Activated T-cell treated with anti-CD3 and anti-CD28 coated beads for 24 hours (primary cell): ENCODE results near the gene TNFRSF9.
"Not testable (repeated sequence)": the region's sequence is repeated elsewhere in the genome, so short reads cannot be mapped to it uniquely, and the experiment has no call there.

Source experiments
- DNase-seq: peaks from one replicate; pipeline ENCODE4 v3.0.0-alpha.2; 2020; ENCODE audit warnings: low read depth

TNFRSF9 gene

DNA sequence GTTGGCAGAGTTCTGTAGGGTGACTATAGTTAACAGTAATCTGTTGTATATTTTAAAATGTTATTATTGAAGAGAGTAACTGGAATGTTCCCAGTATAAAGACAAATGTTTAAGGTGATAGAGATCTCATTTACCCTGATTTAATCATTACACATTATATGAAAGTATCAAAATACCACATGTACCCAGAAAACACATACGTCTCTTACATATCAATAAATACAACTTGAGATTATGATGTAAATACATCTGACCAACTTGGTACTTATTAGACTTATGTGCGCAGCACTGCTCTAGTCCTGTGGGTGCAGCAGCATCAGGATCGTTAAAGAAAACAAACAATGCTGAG, 20.2 kb upstream of the TNFRSF9 start:
- DNase-seq: no peak

DNA sequence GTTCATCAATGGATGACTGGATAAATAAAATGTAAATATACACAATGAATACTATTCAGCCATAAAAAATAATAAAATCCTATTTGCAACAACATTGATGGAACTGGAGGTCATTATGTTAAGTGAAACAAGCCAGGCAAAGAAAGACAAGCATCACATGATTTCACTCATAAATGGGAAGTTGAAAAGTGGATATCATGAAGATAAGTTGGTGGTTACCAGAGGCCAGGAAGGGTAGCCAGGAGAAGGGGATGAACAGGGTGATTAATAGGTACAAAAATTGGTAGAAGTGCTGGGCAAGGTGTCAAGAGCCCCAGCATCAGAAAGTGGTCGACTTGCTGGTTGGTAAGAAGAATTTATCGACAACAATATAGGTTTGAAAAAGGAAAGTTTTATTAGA, 19.5 kb upstream of the TNFRSF9 start:
- DNase-seq: no peak

DNA sequence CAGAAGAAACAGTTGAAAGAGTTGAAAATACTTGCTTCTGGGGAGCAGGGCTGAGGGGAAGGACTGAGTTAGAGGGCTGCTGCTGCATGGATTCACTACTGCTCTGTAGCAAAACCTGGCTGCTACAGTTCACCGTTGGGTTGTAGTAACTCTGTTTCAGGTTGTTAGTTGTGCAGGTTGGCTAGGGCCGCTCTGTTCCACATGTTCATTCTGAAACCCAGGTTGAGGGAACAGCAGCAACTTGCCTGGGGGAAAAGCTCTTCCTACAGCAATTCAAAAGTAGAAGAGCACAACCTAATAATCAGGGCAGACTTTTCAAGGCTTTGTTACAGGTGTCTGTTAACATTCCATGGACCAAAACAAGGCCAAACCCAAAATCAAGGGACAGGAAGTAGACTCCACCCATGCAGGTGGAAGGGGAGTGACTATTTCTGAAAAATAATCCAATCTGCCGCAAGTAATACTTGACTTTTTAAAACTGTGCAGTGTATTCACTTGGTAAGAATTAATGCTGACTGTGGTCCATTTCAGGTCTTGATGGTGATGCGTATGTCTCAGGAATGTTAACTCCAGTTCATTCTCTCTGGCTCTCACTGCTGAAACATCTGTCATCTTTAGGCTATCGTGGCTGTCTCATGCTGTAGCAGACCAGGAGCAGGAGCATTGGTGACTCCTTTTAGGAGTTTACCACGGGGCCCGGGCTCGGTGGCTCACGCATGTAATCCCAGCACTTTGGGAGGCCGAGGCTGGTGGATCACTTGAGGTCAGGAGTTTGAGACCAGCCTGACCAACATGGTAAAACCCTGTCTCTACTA, 15.8 kb upstream of the TNFRSF9 start:
- no peak for DNase-seq

DNA sequence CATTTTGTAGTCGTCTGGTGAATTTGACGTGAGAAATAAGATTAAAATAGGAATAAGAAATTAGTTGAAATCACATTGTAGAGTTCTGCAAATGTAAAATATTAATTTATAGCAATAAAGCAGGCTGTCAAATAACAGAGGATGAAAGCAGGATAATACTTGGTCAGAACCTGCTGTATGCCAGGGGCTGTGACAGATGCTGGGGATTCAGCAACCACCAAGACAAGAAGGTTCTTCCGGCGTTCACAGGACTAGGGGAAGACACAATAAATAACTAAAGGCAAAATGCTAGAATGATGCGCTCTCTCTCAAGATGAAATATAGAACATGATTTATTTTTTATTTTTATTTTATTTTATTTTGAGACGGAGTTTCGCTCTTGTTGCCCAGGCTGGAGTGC, 14.0 kb upstream of the TNFRSF9 start:
- no peak for DNase-seq

DNA sequence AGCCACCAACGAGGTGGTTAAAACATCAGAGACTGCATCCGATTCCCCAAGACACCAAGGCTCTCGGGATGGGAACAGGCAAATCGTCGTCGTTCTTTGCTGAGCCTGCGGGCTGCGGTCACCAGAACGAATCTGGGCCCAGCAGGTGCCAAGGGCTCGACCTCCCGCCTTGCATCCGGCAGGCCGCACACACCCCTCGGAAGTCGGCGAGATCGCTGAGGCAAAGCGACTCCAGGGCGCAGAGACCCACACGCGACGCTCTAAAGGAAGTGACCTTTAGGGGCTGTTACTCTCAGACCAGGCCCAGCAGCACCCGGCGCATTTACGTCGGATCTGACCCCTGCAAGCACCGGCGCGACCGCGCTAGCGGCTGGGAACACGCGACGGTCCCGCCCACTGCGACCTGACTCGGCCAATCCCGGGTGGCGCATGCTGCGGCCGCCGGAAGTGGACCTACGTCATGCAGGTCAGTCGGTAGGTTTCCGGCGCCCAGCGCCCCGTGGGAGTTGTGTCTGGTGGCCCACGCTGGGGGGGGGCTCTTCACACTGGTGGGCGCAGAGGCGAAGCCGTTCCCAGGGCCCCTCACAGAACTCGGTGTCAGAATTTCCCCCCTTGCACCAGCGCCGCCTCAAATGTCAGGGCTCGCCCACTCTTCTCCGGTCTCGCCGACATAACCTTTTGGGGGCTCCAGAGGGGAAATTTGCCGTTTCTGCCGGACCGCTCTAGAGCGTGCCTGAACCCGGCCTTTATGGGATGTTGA, 13.4 kb upstream of the TNFRSF9 start:
- peak; percentile 83 for DNase-seq

DNA sequence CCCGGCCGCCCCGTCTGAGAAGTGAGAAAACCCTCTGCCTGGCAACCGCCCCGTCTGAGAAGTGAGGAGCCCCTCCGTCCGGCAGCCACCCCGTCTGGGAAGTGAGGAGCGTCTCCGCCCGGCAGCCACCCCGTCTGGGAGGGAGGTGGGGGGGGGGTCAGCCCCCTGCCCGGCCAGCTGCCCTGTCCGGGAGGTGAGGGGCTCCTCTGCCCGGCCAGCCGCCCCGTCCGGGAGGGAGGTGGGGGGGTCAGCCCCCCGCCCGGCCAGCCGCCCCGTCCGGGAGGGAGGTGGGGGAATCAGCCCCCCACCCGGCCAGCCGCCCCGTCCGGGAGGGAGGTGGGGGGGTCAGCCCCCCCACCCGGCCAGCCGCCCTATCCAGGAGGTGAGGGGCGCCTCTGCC, 12.2 kb upstream of the TNFRSF9 start:
- DNase-seq: not testable (repeated sequence)

DNA sequence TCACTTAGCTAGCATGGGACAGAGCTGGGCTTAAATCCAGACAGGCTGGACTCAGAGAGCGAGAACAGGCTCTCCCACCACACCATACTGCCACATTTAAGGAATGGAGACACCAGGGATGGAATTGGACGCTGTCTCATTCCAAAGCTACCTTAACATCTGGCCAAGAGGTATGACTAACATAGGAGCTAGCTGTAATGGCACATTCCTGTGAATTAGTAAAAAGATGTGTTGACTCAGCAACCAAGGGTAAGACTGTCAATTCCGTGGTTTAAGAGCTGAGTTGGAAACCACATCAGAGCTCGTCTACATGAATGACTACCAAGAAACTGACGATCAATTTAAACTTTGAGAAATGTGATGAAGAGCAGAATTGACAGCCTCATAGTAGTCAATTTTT, 8.3 kb upstream of the TNFRSF9 start:
- DNase-seq: no peak

DNA sequence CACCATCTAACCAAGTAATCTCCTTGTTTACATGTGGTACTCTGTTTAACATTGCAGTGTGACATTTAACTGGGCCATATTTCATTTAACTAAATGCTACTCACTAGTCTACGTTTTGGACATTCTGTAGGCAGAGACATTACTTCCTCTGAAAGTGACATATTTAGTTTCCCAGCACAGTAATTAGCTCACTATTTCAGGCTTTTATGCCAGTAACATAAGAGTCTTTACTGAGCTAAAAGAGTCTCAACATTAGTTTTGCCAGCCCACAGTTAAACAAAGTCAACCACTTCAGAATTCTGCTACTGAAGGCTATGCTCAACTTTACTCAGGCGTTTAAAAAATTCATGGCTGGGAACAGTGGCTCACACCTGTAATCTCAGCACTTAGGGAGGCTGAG, 2.6 kb upstream of the TNFRSF9 start:
- DNase-seq: no peak

DNA sequence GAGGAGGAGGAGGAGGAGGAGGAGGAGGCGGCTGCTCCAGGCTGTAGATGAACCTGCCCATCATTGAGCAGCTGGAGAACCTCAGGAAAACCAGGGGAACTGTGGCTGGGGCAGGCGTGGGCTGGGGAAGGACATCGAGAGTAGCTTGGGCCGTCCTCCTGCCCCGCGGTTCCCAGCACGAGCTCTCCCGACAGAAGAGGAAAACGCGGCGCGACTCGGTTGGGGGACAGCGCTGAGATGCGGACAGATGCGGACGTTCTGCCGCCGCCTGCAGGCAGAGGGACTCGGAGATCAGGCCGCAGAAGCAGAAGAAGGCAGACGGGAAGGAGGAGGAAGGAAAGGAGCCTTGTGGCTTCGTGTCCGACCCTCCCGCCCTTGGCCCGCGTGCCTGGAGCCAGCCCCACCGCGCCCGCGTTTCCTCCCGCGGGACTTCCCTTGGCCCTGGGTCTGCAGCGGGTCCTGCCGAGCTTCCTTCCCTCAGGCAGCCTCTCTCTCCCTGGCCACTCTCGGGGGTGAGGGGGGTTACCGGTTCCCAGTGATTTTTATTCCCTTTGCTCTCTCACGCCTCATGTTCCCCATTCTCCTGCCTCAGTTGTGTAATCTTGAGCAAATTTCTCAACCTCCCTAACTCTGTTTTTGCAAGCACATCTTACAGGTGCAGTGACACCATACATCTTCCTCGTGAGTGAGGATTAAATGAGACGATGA, 1.7 kb upstream of the TNFRSF9 start:
- DNase-seq: no peak

DNA sequence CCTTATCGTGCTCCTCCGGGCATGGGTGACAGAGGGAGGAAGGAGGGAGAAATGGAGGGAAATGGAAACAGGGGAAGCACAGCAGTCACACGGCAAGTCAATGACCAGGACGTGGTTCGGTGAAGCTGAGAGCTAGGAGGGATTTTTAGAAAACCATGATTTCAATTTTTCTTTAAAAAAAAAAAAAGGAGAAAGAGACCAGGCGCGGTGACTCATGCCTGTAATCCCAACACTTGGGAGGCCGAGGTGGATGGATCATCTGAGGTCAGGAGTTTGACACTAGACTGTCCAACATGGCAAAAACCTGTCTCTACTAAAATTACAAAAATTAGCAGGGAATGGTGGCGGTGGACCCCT, 776 bp upstream of the TNFRSF9 start:
- DNase-seq: no peak

DNA sequence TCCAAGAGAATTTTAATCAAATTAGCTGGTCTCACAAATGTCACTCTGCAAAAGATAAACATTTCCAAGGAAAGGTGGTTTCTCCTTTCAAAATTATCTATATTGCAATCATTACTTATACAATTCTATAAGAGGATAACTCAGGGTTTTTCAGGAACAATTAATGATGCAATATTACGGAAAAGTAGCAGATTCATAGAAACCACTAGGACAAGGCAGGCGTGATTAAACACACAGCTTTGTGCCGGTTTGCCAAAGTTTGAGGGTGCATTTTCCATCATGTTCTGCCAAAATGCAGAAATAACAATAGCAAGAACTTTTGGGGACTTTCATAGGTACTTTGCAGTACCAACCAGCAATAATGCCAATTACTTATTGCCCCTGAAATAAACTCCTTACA, 605 bp downstream of the TNFRSF9 start:
- no peak for DNase-seq

DNA sequence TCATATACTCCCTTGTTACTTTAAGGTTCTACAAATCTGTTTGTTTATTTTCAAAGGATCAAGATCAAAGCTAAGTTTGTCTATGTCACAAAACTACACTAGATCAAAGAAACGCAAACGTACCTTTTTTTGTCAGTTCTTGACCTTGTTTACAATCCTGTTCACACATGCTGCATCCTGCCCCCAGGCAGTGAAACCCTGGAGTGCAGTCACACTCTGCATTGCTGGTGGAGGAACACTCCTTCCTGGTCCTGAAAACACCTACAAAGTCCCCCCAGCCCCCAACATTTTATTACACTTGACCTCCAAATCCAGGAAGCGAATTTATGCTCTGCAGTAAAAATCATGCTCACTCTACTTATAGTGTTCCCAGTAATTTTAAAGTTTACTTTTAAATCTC, 2.6 kb downstream of the TNFRSF9 start:
- DNase-seq: no peak

DNA sequence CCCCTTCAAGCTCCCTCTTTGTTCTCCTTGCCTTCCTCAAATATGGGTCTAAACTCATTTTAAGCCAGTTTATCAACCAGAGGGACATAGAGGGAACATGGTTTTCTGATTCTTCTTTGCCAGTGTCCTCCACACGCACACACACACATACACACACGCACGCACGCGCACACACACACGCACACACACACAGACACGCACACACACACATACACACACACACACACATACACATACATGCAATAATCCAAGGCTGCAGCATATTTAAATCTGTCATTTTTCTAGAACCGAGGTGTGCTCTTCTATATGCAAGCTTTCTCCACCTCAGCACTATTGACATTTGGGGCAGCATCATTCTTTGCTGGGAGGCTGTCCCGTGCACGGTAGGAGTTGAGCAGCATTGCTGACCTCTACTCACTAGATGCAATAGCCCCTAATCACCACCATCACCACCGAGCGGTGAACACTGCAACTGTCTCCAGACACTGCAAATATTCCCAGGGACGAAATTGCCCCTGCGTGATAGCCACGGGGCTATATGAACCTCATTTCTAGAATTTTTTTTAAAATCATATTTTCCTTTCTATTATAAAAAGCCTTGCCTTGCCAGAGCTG, 8.0 kb downstream of the TNFRSF9 start:
- DNase-seq: no peak

DNA sequence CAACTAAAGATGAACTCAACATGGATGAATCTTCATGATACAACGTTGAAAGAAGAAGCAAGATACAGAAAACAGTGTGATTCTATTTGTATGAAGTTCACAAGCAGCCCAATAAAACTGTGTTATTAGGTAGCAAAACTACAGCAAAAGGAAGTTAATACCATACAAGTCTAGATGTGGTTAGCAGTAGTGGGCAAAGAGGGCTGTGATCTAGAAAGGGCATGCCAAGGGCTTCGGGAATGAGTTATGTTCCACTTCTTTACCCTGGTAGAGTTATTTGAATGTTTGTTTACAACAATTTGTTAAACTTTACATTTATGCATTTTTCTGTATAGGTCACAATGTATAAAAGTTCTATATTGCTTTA, 9.2 kb downstream of the TNFRSF9 start:
- no peak for DNase-seq

DNA sequence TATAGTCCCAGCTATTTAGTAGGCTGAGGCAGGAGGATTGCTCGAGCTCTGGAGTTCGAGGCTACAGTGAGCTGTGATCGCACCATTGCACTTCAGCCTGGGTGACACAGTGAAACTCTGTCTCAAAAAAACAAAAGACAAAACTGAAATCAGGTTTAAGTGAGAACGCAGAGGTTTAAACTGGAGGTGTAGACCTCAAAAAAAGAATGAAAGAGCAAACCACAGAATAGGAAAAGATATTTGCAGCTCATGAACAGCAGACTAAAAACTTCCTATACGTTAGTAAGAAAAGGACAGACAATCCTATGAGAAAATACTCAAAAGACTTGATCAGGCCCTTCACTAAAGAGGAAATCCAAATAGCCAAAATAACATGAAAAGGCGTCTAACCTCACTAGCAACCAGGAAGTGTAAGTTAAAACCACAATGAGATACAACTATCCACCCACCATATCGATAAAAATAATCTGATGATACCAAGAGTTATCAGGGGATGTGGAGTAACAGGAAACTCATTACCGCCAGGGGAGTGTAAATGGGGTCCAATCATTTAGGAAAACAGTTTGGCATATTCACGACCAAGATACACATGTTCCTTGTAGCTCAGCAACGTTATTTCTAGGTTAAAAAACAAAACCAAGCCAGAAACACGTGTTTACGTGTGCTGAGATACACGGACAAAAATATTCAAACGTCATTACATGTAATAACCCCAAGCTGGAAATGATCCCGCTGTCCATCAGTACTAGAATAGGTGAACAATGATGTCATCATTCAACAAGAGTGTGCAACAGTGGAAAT, 9.8 kb downstream of the TNFRSF9 start:
- no peak for DNase-seq

DNA sequence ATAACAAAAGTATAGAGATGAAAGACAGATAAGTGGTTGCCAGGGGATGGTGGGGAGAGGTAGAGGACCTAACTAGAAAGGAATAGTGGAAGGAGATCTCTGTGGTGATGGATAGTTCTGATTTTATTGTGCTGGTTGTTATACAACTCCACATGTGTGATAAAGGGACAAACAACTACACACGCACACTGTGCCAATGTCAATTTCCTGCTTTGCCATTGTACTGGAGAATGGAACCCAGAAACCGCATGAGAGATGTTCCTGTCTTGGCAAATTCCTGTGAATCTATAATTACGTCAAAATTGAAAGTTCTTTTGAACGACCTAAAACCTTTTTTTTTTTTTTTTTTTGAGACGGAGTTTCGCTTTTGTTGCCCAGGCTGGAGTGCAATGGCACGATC, 11.0 kb downstream of the TNFRSF9 start:
- no peak for DNase-seq

DNA sequence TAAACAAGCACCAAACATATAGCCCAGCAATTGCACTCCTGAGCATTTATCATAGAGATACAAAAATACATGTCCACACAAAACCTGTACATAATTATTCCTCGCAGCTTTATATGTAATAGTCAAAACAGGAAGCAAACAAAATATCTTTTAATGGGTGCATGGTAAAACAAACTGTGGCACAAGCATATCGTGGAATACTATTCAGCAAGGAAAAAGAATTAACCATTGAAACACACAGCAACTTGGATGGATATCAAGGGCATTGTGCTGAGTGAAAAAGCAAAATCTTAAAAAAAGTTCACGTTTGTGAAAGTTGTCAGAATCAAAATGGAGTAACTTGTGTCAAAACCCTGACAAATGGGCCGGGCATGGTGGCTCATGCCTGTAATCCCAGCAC, 12.4 kb downstream of the TNFRSF9 start:
- no peak for DNase-seq

DNA sequence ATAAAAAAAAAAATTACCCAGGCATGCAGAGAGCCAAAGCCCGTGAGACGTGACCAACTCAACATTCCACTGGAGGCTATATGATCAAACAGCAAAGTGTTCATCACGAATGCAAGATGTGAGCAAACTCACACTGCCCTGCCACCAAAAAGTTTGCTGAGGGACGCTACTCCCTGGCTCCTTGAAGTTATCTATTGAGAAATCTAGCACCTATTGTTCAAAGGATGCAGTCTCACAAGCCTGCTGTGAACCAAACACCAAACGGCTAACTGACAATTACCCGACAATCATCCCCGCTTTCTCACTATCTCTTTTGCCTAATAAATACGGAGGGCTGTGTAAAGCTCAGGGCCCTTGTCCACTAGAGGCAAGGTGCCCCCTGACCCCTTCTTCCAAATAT, 13.6 kb downstream of the TNFRSF9 start:
- not testable (repeated sequence) for DNase-seq

DNA sequence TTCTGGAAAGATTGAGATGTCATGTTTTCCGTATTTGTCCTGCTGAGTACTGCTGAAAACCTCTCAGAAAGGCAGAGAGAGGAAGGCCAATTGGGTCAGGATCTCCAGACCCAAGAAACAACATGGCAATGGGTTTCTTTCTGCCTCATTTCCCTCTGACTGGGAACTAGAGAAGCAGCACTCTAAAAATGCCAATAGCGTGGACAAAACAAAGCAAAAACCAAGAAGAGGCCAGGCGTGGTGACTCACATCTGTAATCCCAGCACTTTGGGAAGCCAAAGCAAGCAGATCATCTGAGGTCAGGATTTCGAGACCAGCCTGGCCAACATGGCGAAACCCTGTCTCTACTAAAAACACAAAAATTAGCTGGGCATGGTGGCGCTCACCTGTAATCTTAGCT, 18.3 kb downstream of the TNFRSF9 start:
- no peak for DNase-seq

DNA sequence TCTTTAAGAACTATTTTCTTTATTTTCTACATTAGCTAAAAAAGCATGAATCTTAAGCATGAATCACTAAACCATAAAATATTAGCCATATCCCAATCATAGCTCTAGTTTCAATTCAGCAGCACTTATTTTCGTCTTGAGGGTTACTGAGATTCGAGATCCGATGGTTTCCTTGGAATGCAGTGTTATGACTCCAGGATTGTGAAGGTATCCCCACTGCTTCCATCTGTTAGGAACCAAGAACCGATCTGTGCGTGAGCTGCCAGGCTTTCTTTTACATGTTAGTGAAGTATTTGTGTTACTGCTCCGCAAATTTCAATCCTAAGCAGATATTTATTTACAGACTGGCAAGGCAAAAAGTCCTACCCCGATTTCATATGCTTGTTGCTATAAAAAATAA, 18.8 kb downstream of the TNFRSF9 start:
- DNase-seq: no peak

DNA sequence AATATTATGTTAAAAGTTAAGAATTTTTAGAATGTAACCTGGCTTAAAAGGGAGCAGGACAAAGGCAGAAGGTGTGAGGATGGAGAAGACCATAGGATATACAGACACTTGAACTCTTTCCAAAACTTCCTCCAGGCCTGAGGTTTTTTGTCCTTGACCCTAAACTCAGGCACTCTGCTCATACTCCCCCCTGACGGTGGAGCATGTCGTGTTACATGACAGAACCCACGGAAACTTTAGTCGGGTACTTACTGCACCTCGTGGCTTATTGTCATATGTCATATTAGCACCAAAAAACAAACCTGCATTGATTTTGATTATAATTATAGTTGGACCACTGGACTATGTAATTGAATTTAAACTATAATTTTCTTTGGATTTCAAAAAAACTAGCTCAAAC, 20.8 kb downstream of the TNFRSF9 start:
- DNase-seq: no peak

DNA sequence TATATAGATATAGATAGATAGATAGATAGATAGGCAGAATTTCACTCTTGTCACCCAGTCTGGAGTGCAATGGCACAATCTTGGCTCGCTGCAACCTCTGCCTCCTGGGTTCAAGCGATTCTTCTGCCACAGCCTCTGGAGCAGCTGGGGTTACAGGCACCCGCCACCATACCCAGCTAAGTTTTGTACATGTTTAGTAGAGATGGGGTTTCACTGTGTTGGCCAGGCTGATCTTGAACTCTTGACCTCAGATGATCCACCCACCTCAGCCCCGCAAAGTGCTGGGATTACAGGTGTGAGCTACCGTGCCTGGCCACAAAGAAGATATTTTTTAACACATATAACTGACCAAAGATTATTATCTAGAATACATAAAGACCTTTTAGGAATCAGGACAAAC, 22.7 kb downstream of the TNFRSF9 start:
- DNase-seq: not testable (repeated sequence)
